Psoas muscle (tissue), 8 donors: ENCODE measurements around the gene HTD2. TPM values are rescaled to one million over a fixed set of nuclear protein-coding genes. Genes with fewer than 3 reads are reported as not detected.

Experiments
- ATAC-seq, 4 donors: fragments of 200-7000 bp; cut with Tn5 transposase; one replicate each; pipeline ENCODE4 v1.9.1; 2020; ENCODE audit warnings: moderate library complexity in 3 of 4, mild to moderate bottlenecking in 2 of 4
- DNase-seq, 2 donors: peaks; one replicate each; pipeline ENCODE4 v3.0.0-alpha.2; 2020
- H3K27ac ChIP-seq: fragments of 200-600 bp; one replicate; pipeline ENCODE4 v1.8.0; 2022
- H3K27me3 ChIP-seq, 3 donors: fragments of 200-600 bp in 1 of 3; one replicate each; pipeline versions ENCODE4 v1.6.1 to v1.8.0; 2013 to 2022; ENCODE audit warnings: low read length in 2 of 3, mild to moderate bottlenecking in 2 of 3, moderate library complexity in 1 of 3; ENCODE audit not compliant: insufficient read depth in 3 of 3
- H3K36me3 ChIP-seq, 2 donors: fragments of 200-600 bp in 1 of 2; one replicate each; pipeline versions ENCODE4 v1.6.1 to v1.8.0; 2013 to 2022; ENCODE audit warnings: low read depth in 1 of 2, mild to moderate bottlenecking in 1 of 2, moderate library complexity in 1 of 2; ENCODE audit not compliant: insufficient read depth in 1 of 2
- H3K4me1 ChIP-seq: fragments of 200-600 bp; one replicate; pipeline ENCODE4 v1.8.0; 2022
- H3K4me3 ChIP-seq: fragments of 200-600 bp; one replicate; pipeline ENCODE4 v1.8.0; 2022; ENCODE audit warnings: mild to moderate bottlenecking
- H3K9me3 ChIP-seq: fragments of 200-600 bp; one replicate; pipeline ENCODE4 v1.8.0; 2022
- WGBS, 3 donors: extraction: QIAGEN DNeasy Blood & Tissue Kit; methylation state at CpG; one replicate each; pipeline versions ENCODE4 v1.1.6 to v1.1.7; 2013; 5-methylcytosine and 5-hydroxymethylcytosine counted together
- intact Hi-C, 2 donors: fragments of 100-400 bp; cut with DNase I; formaldehyde crosslinking; loops; one replicate each; pipeline versions ENCODE4 v1.11.0 to v1.14.2; 2022
- polyA plus RNA-seq, 3 donors: library from polyadenylated mRNA; stranded (reverse); fragments of 200-250 nt; gene quantifications; one replicate each; pipeline ENCODE4 v1.2.3, GENCODE V29; 2013
- total RNA-seq, 4 donors: library from RNA; stranded (reverse); fragmentation: NEBNext Ultra II Directional in 2 of 4; extraction: Animal tissue kit (Norgen Biotek cat#: 25700) in 2 of 4; gene quantifications; one replicate each; pipeline versions ENCODE4 v1.2.1 to v1.2.4, GENCODE V29; 2021 to 2023
- TF ChIP-seq, protein P1 (sequence below): fragments of 200-600 bp; IDR thresholded peaks from one replicate; pipeline ENCODE4 v1.8.0; 2022; ENCODE audit warnings: antibody characterized with exemption
- donor health status: healthy with polysubstance abuse.
- donor health status: DM: no; HTN: no; CAD: no; lungs with moderate emphysema.
- donor health status: Bipolar disorder and iron deficiency.
- donor health status: healthy.
- donor health status: DM: yes; HTN: yes; CAD: no.
- donor health status: DM: no; HTN: no; CAD: no.
- donor health status: DM: no; HTN: no; CAD: no.
- donor health status: DM: yes; HTN: yes; CAD: no.

The HTD2 gene
- total and polyA plus RNA-seq, 7 donors, result 10.9 to 37.0 (median 15.7) TPM

- no peak for ATAC-seq
- 92 to 100% (median 94%) methylated on average over 1 of the region's 1 CpG for WGBS, 3 donors
- no peak for DNase-seq
Observed at GRCh38 chr3:58369038-58369437, 62.7 kb downstream of the HTD2 start.

More at GRCh38 chr3:58369038-58369437, 62.7 kb downstream of the HTD2 start:
- Histone ChIP-seq H3K27me3 (no peaks in the 10 kb centered on the region), H3K4me3 (no peak overlapping the region), H3K36me3 (peaks cover 0 to 19% of the 10 kb centered on the region in 2 donors), H3K27ac (no peak overlapping the region), H3K9me3 (no peaks in the 10 kb centered on the region), H3K4me1 (no peaks in the 10 kb centered on the region)
- TF ChIP-seq, protein P1, sequence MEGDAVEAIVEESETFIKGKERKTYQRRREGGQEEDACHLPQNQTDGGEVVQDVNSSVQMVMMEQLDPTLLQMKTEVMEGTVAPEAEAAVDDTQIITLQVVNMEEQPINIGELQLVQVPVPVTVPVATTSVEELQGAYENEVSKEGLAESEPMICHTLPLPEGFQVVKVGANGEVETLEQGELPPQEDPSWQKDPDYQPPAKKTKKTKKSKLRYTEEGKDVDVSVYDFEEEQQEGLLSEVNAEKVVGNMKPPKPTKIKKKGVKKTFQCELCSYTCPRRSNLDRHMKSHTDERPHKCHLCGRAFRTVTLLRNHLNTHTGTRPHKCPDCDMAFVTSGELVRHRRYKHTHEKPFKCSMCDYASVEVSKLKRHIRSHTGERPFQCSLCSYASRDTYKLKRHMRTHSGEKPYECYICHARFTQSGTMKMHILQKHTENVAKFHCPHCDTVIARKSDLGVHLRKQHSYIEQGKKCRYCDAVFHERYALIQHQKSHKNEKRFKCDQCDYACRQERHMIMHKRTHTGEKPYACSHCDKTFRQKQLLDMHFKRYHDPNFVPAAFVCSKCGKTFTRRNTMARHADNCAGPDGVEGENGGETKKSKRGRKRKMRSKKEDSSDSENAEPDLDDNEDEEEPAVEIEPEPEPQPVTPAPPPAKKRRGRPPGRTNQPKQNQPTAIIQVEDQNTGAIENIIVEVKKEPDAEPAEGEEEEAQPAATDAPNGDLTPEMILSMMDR, result no peak
- intact Hi-C loops, result no loop called here

Other genes starting within 250 kb of the HTD2 start
- 1 to 10 TPM in 2 of 4 donors, under 1 TPM in 2; 0.57 to 1.4 (median 1.1) TPM for gene DNASE1L3, start 95.5 kb upstream of the HTD2 start, total RNA-seq
- gene DNASE1L3, start 95.5 kb upstream of the HTD2 start, polyA plus RNA-seq, result under 1 TPM; 0.18 to 0.73 (median 0.32) TPM
- 1 to 10 TPM; 2.0 to 7.2 (median 5.1) TPM for gene ABHD6, start 68.7 kb upstream of the HTD2 start, total RNA-seq
- 1 to 10 TPM; 1.7 to 5.7 (median 2.5) TPM for gene ABHD6, start 68.7 kb upstream of the HTD2 start, polyA plus RNA-seq
- 10 to 100 TPM; 24.9 to 35.0 (median 30.0) TPM for gene RPP14, start 275 bp upstream of the HTD2 start, total RNA-seq
- gene RPP14, start 275 bp upstream of the HTD2 start, polyA plus RNA-seq, result 10 to 100 TPM; 17.3 to 36.6 (median 23.2) TPM
- gene PXK, start 26.4 kb downstream of the HTD2 start, total RNA-seq, result 10 to 100 TPM; 15.5 to 17.5 (median 16.5) TPM
- 10 to 100 TPM in 1 of 3 donors, 1 to 10 TPM in 2; 3.4 to 14.7 (median 8.6) TPM for gene PXK, start 26.4 kb downstream of the HTD2 start, polyA plus RNA-seq
- 100 to 1,000 TPM; 105 to 158 (median 128) TPM for gene PDHB, start 127.3 kb downstream of the HTD2 start, total RNA-seq
- 100 to 1,000 TPM; 116 to 137 (median 131) TPM for gene PDHB, start 127.3 kb downstream of the HTD2 start, polyA plus RNA-seq
- 10 to 100 TPM in 1 of 4 donors, 1 to 10 TPM in 3; 5.8 to 11.0 (median 6.9) TPM for gene KCTD6, start 185.6 kb downstream of the HTD2 start, total RNA-seq
- 1 to 10 TPM; 2.6 to 9.8 (median 6.5) TPM for gene KCTD6, start 185.6 kb downstream of the HTD2 start, polyA plus RNA-seq
- gene ACOX2, start 230.7 kb downstream of the HTD2 start, total RNA-seq, result 10 to 100 TPM in 2 of 4 donors, 1 to 10 TPM in 2; 1.8 to 18.1 (median 8.7) TPM
- 1 to 10 TPM; 2.2 to 4.4 (median 2.4) TPM for gene ACOX2, start 230.7 kb downstream of the HTD2 start, polyA plus RNA-seq